H1 (cell line): ENCODE measurements around the gene SNX24.

Experiments
- CEBPB ChIP-seq: IDR thresholded peaks from 2 replicates; pipeline ENCODE4 v1.6.1; 2012; ENCODE audit warnings: low read depth, low read length
- EP300 ChIP-seq, 2 experiments: IDR thresholded peaks; 1 replicate in 1 of 2; 2 replicates in 1 of 2; pipeline ENCODE4 v1.6.1; 2011 to 2012; ENCODE audit warnings: low read depth in 2 of 2, low read length in 2 of 2, mild to moderate bottlenecking in 2 of 2, borderline replicate concordance in 1 of 2, inconsistent platforms in 1 of 2, moderate library complexity in 1 of 2
- EZH2 ChIP-seq: fragments of 200-600 bp; sonication (generic); IDR thresholded peaks from 2 replicates; pipeline ENCODE4 v1.7.1; 2012; ENCODE audit warnings: low read depth, mild to moderate bottlenecking, moderate library complexity, low read length, inconsistent platforms; ENCODE audit not compliant: severe bottlenecking
- KDM1A ChIP-seq: fragments of 200-600, 300-600 bp; sonication (generic); IDR thresholded peaks from 2 replicates; pipeline ENCODE4 v1.7.1; 2016; ENCODE audit warnings: mild to moderate bottlenecking, low read length, borderline replicate concordance
- NRF1 ChIP-seq: IDR thresholded peaks from 2 replicates; pipeline ENCODE4 v1.6.1; 2011; ENCODE audit warnings: mild to moderate bottlenecking, low read depth, low read length, improper control_type of control experiment
- POLR2A ChIP-seq, 2 experiments: IDR thresholded peaks; 1 replicate in 1 of 2; 2 replicates in 1 of 2; pipeline ENCODE4 v1.6.1; 2011; ENCODE audit warnings: low read depth in 2 of 2, low read length in 2 of 2, mild to moderate bottlenecking in 2 of 2; ENCODE audit errors: control extremely low read depth in 1 of 2
- POLR2AphosphoS5 ChIP-seq: IDR thresholded peaks from 2 replicates; pipeline ENCODE4 v1.6.1; 2011; ENCODE audit warnings: low read depth, low read length
- RFX5 ChIP-seq: IDR thresholded peaks from 2 replicates; pipeline ENCODE4 v1.6.1; 2011; ENCODE audit warnings: low read depth, low read length, improper control_type of control experiment, borderline replicate concordance
- RNF2 ChIP-seq: fragments of 200-900, 300-1000 bp; sonication (generic); IDR thresholded peaks from 2 replicates; pipeline ENCODE4 v1.7.1; 2016; ENCODE audit warnings: borderline replicate concordance, low read depth, mild to moderate bottlenecking, antibody characterized with exemption, low read length; ENCODE audit not compliant: poor library complexity, severe bottlenecking; ENCODE audit errors: missing control alignments
- SAP30 ChIP-seq: fragments of 300-600 bp; sonication (generic); IDR thresholded peaks from 2 replicates; pipeline ENCODE4 v1.7.1; 2012; ENCODE audit warnings: low read length, moderate library complexity, mild to moderate bottlenecking, inconsistent platforms; ENCODE audit not compliant: insufficient read depth, insufficient replicate concordance
- SIN3A ChIP-seq, 2 experiments: IDR thresholded peaks in 1 of 2; conservative IDR thresholded peaks in 1 of 2; 2 replicates each; pipeline ENCODE4 v1.6.1; 2011 to 2012; ENCODE audit warnings: low read length in 2 of 2, improper control_type of control experiment in 1 of 2, low read depth in 1 of 2, mild to moderate bottlenecking in 1 of 2
- SP1 ChIP-seq: IDR thresholded peaks from 2 replicates; pipeline ENCODE4 v1.6.1; 2011; ENCODE audit warnings: low read depth, low read length
- TF ChIP-seq, protein P1 (sequence below), 3 experiments: IDR thresholded peaks; 1 replicate in 2 of 3; 2 replicates in 1 of 3; pipeline versions ENCODE4 v1.5.1 to v1.6.1; 2011; ENCODE audit warnings: low read length in 3 of 3, mild to moderate bottlenecking in 3 of 3, inconsistent platforms in 2 of 3, low read depth in 1 of 3, moderate library complexity in 1 of 3; ENCODE audit not compliant: insufficient read depth in 1 of 3; ENCODE audit errors: control extremely low read depth in 1 of 3
- TF ChIP-seq, protein P2 (sequence below): IDR thresholded peaks from 2 replicates; pipeline ENCODE4 v1.6.1; 2012; ENCODE audit warnings: inconsistent platforms

GRCh38 chr5:122978644-122979297, 133.4 kb downstream of the SNX24 start:
- TF ChIP-seq, protein P1, sequence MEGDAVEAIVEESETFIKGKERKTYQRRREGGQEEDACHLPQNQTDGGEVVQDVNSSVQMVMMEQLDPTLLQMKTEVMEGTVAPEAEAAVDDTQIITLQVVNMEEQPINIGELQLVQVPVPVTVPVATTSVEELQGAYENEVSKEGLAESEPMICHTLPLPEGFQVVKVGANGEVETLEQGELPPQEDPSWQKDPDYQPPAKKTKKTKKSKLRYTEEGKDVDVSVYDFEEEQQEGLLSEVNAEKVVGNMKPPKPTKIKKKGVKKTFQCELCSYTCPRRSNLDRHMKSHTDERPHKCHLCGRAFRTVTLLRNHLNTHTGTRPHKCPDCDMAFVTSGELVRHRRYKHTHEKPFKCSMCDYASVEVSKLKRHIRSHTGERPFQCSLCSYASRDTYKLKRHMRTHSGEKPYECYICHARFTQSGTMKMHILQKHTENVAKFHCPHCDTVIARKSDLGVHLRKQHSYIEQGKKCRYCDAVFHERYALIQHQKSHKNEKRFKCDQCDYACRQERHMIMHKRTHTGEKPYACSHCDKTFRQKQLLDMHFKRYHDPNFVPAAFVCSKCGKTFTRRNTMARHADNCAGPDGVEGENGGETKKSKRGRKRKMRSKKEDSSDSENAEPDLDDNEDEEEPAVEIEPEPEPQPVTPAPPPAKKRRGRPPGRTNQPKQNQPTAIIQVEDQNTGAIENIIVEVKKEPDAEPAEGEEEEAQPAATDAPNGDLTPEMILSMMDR (IDR thresholded peaks at IDR 0.05; ENCODE audit: control extremely low read depth in 1 of 3, insufficient read depth in 1 of 3, low read depth in 1 of 3, low read length in 3 of 3), result no peak
- no peak for TF ChIP-seq POLR2A (IDR thresholded peaks at IDR 0.05; ENCODE audit: control extremely low read depth in 1 of 2, low read depth in 2 of 2, low read length in 2 of 2)
- TF ChIP-seq RFX5, result no peak
- no peak for TF ChIP-seq KDM1A
- no peak for TF ChIP-seq CEBPB
- TF ChIP-seq RNF2, result no peak
- no peak for TF ChIP-seq NRF1
- TF ChIP-seq, protein P2, sequence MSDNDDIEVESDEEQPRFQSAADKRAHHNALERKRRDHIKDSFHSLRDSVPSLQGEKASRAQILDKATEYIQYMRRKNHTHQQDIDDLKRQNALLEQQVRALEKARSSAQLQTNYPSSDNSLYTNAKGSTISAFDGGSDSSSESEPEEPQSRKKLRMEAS, result no peak
- TF ChIP-seq EZH2, result no peak
- no peak for TF ChIP-seq POLR2AphosphoS5
- no peak for TF ChIP-seq SIN3A (conservative IDR thresholded peaks at IDR 0.05 in 1 of 2, IDR thresholded peaks at IDR 0.05 in 1 of 2; ENCODE audit: low read depth in 1 of 2, low read length in 2 of 2)
- TF ChIP-seq SAP30, result no peak
- TF ChIP-seq EP300 (IDR thresholded peaks at IDR 0.05; ENCODE audit: borderline replicate concordance in 1 of 2, low read depth in 2 of 2, low read length in 2 of 2), result no peak
- TF ChIP-seq SP1, result no peak
